ENCODE data around the gene OR2T3.
"Not testable (repeated sequence)": the region's sequence is repeated elsewhere in the genome, so short reads cannot be mapped to it uniquely, and the experiment has no call there.

OR2T3 gene

GRCh38 chr1:248472111-248472510, 1.0 kb upstream of the OR2T3 start:
- DNase-seq (ENCODE audit: low read depth, low spot score) = not testable (repeated sequence)

- not testable (repeated sequence) for DNase-seq (ENCODE audit: low read depth, low spot score)
These were observed 2.5 kb downstream of the OR2T3 start for GRCh38 chr1:248475660-248476059.

- DNase-seq (ENCODE audit: low read depth, low spot score) = not testable (repeated sequence)
These were observed 8.8 kb downstream of the OR2T3 start for GRCh38 chr1:248481686-248482579.

- not testable (repeated sequence) for DNase-seq (ENCODE audit: low read depth, low spot score)
These were observed 15.1 kb downstream of the OR2T3 start, which contains the start of gene OR2T5 for GRCh38 chr1:248488289-248488688. OR2T5 (plus strand) TSS chr1:248488589; CDS start chr1:248488589, 0 bp downstream.

GRCh38 chr1:248496661-248497060, 23.5 kb downstream of the OR2T3 start:
- DNase-seq (ENCODE audit: low read depth, low spot score) = not testable (repeated sequence)

DNA sequence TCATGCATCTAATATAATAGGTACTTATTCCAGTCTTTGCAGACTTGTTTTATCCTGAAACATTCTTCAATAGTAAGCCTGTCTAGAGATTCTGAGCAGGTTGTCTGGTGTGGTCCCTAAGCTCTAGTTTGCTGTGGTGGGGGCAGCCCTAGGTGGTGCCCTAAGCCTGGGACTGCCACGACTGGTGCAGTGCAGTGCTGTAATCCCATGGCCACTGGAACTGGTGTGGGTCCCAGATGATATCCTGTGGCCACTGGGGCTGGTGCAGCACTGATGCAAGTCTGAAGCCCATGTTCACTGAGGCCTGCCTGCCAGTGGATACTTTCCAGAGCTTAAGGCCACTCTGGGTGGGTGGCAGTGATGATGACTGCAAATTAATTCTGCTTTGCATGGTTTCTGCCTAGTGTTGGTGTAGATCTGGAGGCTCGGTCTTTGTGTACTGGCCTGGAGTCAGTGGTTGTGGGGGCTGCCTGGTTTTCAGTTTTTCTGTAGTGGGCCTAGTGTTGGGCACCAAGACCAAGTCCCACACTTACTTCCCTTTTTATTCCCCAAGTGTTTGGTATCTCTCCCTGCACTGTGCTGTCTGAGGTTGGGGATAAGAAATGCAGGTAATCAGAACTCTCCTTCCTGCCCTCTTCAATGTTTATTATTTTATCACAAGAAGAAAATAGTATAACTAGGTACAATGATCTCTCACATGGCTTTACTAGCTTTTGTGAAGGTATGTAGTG, 27.3 kb downstream of the OR2T3 start:
- not testable (repeated sequence) for DNase-seq (ENCODE audit: low read depth, low spot score)

DNA sequence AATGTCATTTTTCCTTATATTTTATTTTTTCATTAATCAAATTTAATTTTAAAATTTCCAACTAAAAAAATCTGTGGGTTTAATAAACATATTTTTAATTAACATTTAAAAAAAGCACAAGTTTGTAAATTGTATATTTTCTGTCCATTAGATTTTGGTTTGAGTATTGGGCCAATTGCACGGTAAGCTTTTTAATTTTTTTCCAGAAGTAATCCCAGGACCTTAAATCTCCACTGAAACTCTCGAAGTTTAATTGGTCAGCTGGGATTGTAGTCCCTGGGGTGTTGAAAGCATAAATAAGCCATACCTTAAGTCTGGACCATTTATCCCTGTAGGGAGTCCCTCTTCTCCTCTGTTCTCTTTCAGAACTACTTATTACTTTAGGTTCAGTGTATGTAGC, 34.6 kb downstream of the OR2T3 start, which contains the start of gene OR2G6:
TSS of gene OR2G6 (plus strand) at position 301 of the 400 bp plus-strand sequence. CDS start 13,574 bp downstream, outside the sequence.
- not testable (repeated sequence) for DNase-seq (ENCODE audit: low read depth, low spot score)

GRCh38 chr1:248510217-248510616, 37.1 kb downstream of the OR2T3 start:
- not testable (repeated sequence) for DNase-seq (ENCODE audit: low read depth, low spot score)

DNA sequence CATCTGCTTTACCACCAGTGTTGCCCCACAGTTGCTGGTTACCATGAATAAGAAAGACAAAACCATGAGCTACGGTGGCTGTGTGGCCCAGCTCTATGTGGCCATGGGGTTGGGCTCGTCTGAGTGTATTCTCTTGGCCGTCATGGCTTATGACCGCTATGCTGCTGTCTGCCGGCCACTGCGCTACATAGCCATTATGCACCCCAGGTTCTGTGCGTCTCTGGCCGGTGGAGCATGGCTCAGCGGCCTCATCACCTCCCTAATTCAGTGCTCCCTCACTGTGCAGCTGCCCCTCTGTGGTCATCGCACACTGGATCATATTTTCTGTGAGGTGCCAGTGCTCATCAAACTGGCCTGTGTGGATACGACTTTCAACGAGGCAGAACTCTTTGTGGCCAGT, 48.7 kb downstream of the OR2T3 start:
- DNase-seq (ENCODE audit: low read depth, low spot score) = no peak
